Mucosa of stomach (tissue), 1 donor: ENCODE measurements around the gene ZNF324B.
A peak's percentile ranks its signal among the peaks of the same experiment; 100 is the strongest.
"Not testable (repeated sequence)": the region's sequence is repeated elsewhere in the genome, so short reads cannot be mapped to it uniquely, and the experiment has no call there.

Source experiments
- H3K27me3 ChIP-seq: one replicate; pipeline ENCODE4 v1.7.0; 2013; ENCODE audit warnings: mild to moderate bottlenecking, low read length; ENCODE audit not compliant: control insufficient read depth, insufficient read depth
- H3K36me3 ChIP-seq: one replicate; pipeline ENCODE4 v1.7.0; 2013; ENCODE audit warnings: low read length; ENCODE audit not compliant: control insufficient read depth, insufficient read depth
- H3K4me1 ChIP-seq: one replicate; pipeline ENCODE4 v1.7.0; 2013; ENCODE audit warnings: mild to moderate bottlenecking, low read length; ENCODE audit not compliant: control insufficient read depth, insufficient read depth
- H3K4me3 ChIP-seq: one replicate; pipeline ENCODE4 v1.7.0; 2013; ENCODE audit warnings: low read length
- H3K9ac ChIP-seq: one replicate; pipeline ENCODE4 v1.7.0; 2013; ENCODE audit warnings: mild to moderate bottlenecking, low read length, moderate library complexity
- H3K9me3 ChIP-seq: one replicate; pipeline ENCODE4 v1.7.0; 2013; ENCODE audit warnings: mild to moderate bottlenecking, low read length, moderate library complexity; ENCODE audit not compliant: control insufficient read depth
- donor health status: Pancreatic carcinoma.

ZNF324B gene

GRCh38 chr19:58466089-58466759 lies 14.8 kb downstream of the ZNF324B start:
- H3K9ac ChIP-seq = peak overlapping the region; percentile 84
- no peaks in the 10 kb centered on the region for H3K9me3 ChIP-seq
- no peaks in the 10 kb centered on the region for H3K36me3 ChIP-seq
- H3K27me3 ChIP-seq = no peaks in the 10 kb centered on the region
- H3K4me1 ChIP-seq = peaks cover 12% of the 10 kb centered on the region
- peak overlapping the region; percentile 74 for H3K4me3 ChIP-seq

- H3K9ac ChIP-seq = peak within 1 kb of the TSS; percentile 84
These were observed 15.6 kb downstream of the ZNF324B start, which contains the start of gene ZNF324 for GRCh38 chr19:58466760-58467589. Gene ZNF324, plus strand, starts transcription at chr19:58467080. Its CDS starts 2,106 bp downstream, at chr19:58469186.

GRCh38 chr19:58468216-58468839 lies 16.9 kb downstream of the ZNF324B start:
- Histone ChIP-seq H3K27me3 (no peaks in the 10 kb centered on the region), H3K4me1 (peaks cover 12% of the 10 kb centered on the region), H3K9me3 (no peaks in the 10 kb centered on the region), H3K4me3 (no peak overlapping the region), H3K36me3 (no peaks in the 10 kb centered on the region), H3K9ac (no peak overlapping the region)

More at GRCh38 chr19:58466760-58467589, 15.6 kb downstream of the ZNF324B start, which contains the start of gene ZNF324:
- Histone ChIP-seq H3K4me3 (peak within 1 kb of the TSS; percentile 74), H3K4me1 (peaks cover 12% of the 10 kb centered on the region), H3K36me3 (no peaks in the 10 kb centered on the region), H3K27me3 (no peaks in the 10 kb centered on the region), H3K9me3 (no peaks in the 10 kb centered on the region)

GRCh38 chr19:58469241-58470013 lies 18.0 kb downstream of the ZNF324B start:
- Histone ChIP-seq H3K4me1 (peaks cover 12% of the 10 kb centered on the region), H3K36me3 (no peaks in the 10 kb centered on the region), H3K9ac (no peak overlapping the region), H3K9me3 (no peaks in the 10 kb centered on the region), H3K4me3 (no peak overlapping the region), H3K27me3 (no peaks in the 10 kb centered on the region)

- peaks cover 12% of the 10 kb centered on the region for H3K4me1 ChIP-seq
- not testable (repeated sequence) for H3K36me3 ChIP-seq, H3K9ac ChIP-seq, H3K27me3 ChIP-seq, H3K9me3 ChIP-seq, H3K4me3 ChIP-seq
These were observed 19.6 kb downstream of the ZNF324B start for GRCh38 chr19:58470837-58471543.

GRCh38 chr19:58471736-58472135 lies 20.3 kb downstream of the ZNF324B start:
- H3K27me3 ChIP-seq = no peaks in the 10 kb centered on the region
- H3K4me1 ChIP-seq = peaks cover 17% of the 10 kb centered on the region
- H3K4me3 ChIP-seq = no peak overlapping the region
- no peak overlapping the region for H3K9ac ChIP-seq
- no peaks in the 10 kb centered on the region for H3K36me3 ChIP-seq
- H3K9me3 ChIP-seq = no peaks in the 10 kb centered on the region

GRCh38 chr19:58473775-58474174 lies 22.4 kb downstream of the ZNF324B start:
- Histone ChIP-seq H3K9ac (no peak overlapping the region), H3K36me3 (no peaks in the 10 kb centered on the region), H3K4me3 (no peak overlapping the region), H3K9me3 (no peaks in the 10 kb centered on the region), H3K27me3 (no peaks in the 10 kb centered on the region), H3K4me1 (peaks cover 11% of the 10 kb centered on the region)

GRCh38 chr19:58474291-58474996 lies 23.0 kb downstream of the ZNF324B start:
- Histone ChIP-seq H3K4me1 (peaks cover 11% of the 10 kb centered on the region), H3K4me3 (no peak overlapping the region), H3K9ac (no peak overlapping the region), H3K36me3 (no peaks in the 10 kb centered on the region), H3K27me3 (no peaks in the 10 kb centered on the region), H3K9me3 (no peaks in the 10 kb centered on the region)

- peaks cover 11% of the 10 kb centered on the region for H3K4me1 ChIP-seq
- H3K9me3 ChIP-seq = no peaks in the 10 kb centered on the region
- no peaks in the 10 kb centered on the region for H3K36me3 ChIP-seq
- H3K9ac ChIP-seq = peak overlapping the region; percentile 75
- no peaks in the 10 kb centered on the region for H3K27me3 ChIP-seq
- peak overlapping the region; percentile 83 for H3K4me3 ChIP-seq
These were observed 23.7 kb downstream of the ZNF324B start for GRCh38 chr19:58474997-58475713.

- Histone ChIP-seq H3K9ac (peak within 1 kb of the TSS; percentile 75), H3K4me1 (peaks cover 11% of the 10 kb centered on the region), H3K9me3 (no peaks in the 10 kb centered on the region), H3K4me3 (peak within 1 kb of the TSS; percentile 83), H3K36me3 (no peaks in the 10 kb centered on the region), H3K27me3 (no peaks in the 10 kb centered on the region)
These were observed 24.5 kb downstream of the ZNF324B start, which contains the start of gene ZNF446 for GRCh38 chr19:58475714-58476497. Gene ZNF446, plus strand, starts transcription at chr19:58476352. Its CDS starts 867 bp downstream, at chr19:58477219.
